GM19025 (cell line): Measurements from ENCODE around the gene FAM193B.

Experiments used
- ATAC-seq: cut with Tn5 transposase; IDR thresholded peaks from one replicate; pipeline ENCODE4 v1.9.1; 2021; ENCODE audit warnings: mild to moderate bottlenecking, low read depth, moderate library complexity; ENCODE audit not compliant: unreplicated experiment

Gene FAM193B

GRCh38 chr5:177473443-177474001 lies 80.8 kb downstream of the FAM193B start, which contains the start of gene DBN1:
DBN1 (minus strand) TSS chr5:177473634; CDS start chr5:177473521, 113 bp downstream.
- peak; percentile 41 for ATAC-seq

GRCh38 chr5:177472460-177473442 lies 81.6 kb downstream of the FAM193B start:
- peak; percentile 43 for ATAC-seq

GRCh38 chr5:177471610-177472356 lies 82.6 kb downstream of the FAM193B start:
- no peak for ATAC-seq

- no peak for ATAC-seq
These were observed 83.4 kb downstream of the FAM193B start for GRCh38 chr5:177470759-177471536.
